Endodermal cell (in vitro differentiated cells): ENCODE measurements around the gene KRTAP10-3. TPM values are rescaled to one million over a fixed set of nuclear protein-coding genes. Genes with fewer than 3 reads are reported as not detected.

Source experiments
- DNase-seq: peaks from one replicate; pipeline ENCODE4 v3.0.0-alpha.2; 2017
- H3K27ac ChIP-seq: 2 replicates; pipeline ENCODE4 v1.5.1; 2013; ENCODE audit warnings: mild to moderate bottlenecking, low read depth, low read length, moderate library complexity
- H3K27me3 ChIP-seq: 2 replicates; pipeline ENCODE4 v1.6.1; 2013; ENCODE audit warnings: mild to moderate bottlenecking, low read length, moderate library complexity; ENCODE audit not compliant: insufficient read depth, control insufficient read depth, poor library complexity, severe bottlenecking
- H3K36me3 ChIP-seq: 2 replicates; pipeline ENCODE4 v1.7.0; 2013; ENCODE audit warnings: mild to moderate bottlenecking, low read length, moderate library complexity; ENCODE audit not compliant: control insufficient read depth, insufficient read depth
- H3K4me1 ChIP-seq: one replicate; pipeline ENCODE4 v1.7.0; 2013; ENCODE audit warnings: low read length; ENCODE audit not compliant: control insufficient read depth, insufficient read depth
- H3K4me3 ChIP-seq: 2 replicates; pipeline ENCODE4 v1.5.1; 2013; ENCODE audit warnings: mild to moderate bottlenecking, low read length, moderate library complexity
- H3K9ac ChIP-seq: 2 replicates; pipeline ENCODE4 v1.6.1; 2013; ENCODE audit warnings: mild to moderate bottlenecking, low read length, moderate library complexity; ENCODE audit not compliant: poor library complexity, severe bottlenecking; ENCODE audit errors: extremely low read depth
- H3K9me3 ChIP-seq: 2 replicates; pipeline ENCODE4 v1.6.1; 2013; ENCODE audit warnings: mild to moderate bottlenecking, low read length, moderate library complexity; ENCODE audit not compliant: control insufficient read depth
- H3K27ac Mint-ChIP-seq: 2 replicates; pipeline ENCODE4 v1.8.0; 2020; ENCODE audit warnings: mixed read lengths
- H3K27me3 Mint-ChIP-seq: 2 replicates; pipeline ENCODE4 v1.8.0; 2021; ENCODE audit warnings: mild to moderate bottlenecking, mixed read lengths; ENCODE audit not compliant: insufficient read depth
- H3K36me3 Mint-ChIP-seq: 2 replicates; pipeline ENCODE4 v1.8.0; 2020; ENCODE audit warnings: low read depth, mixed read lengths
- H3K4me1 Mint-ChIP-seq: 2 replicates; pipeline ENCODE4 v1.8.0; 2020; ENCODE audit warnings: mixed read lengths
- H3K4me3 Mint-ChIP-seq: 2 replicates; pipeline ENCODE4 v1.8.0; 2020; ENCODE audit warnings: mild to moderate bottlenecking, moderate library complexity, mixed read lengths
- H3K9me3 Mint-ChIP-seq: 2 replicates; pipeline ENCODE4 v1.8.0; 2020; ENCODE audit warnings: mild to moderate bottlenecking, mixed read lengths
- WGBS, 2 experiments: methylation state at CpG; one replicate each; pipeline versions ENCODE4 v1.1.5 to v1.1.7; 2013; ENCODE audit warnings: missing lambda C conversion rate in 2 of 2, mixed read lengths in 1 of 2; ENCODE audit not compliant: insufficient coverage in 1 of 2, insufficient read length in 1 of 2; 5-methylcytosine and 5-hydroxymethylcytosine counted together
- total RNA-seq, 2 donors: library from RNA; stranded (reverse); fragmentation: NEBNext Ultra II Directional in 1 of 2; extraction: Animal tissue kit (Norgen Biotek cat#: 25700) in 1 of 2; gene quantifications; 2 replicates in 1 of 2; 3 replicates in 1 of 2; pipeline ENCODE4 v1.2.1, GENCODE V29; 2021
- TF ChIP-seq, protein P1 (sequence below): fragments of 200-600 bp; sonication (generic); conservative IDR thresholded peaks from 2 replicates; pipeline ENCODE4 v1.5.0; 2021; ENCODE audit warnings: antibody characterized with exemption, mild to moderate bottlenecking

KRTAP10-3 gene
- total RNA-seq, 2 donors from 2014 or later = not detected

DNA sequence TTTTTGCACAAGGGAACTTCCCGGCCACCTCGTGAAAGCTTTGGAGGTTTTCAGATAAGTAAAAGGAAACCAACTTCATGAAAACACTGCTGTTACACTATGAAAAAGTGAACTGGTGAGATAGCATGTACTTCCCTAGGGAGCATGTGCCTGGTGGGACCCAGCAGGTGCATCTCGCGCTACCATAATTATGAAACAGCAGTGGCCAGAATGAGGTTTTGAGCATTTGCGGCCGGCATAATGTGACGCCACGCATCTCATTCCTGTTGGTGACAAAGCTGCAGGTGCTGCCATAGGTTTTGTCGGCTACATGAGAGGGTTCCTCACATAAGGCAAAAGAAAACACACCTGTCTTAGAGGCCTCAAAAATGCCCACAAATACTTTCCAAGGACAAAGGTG, 1.7 kb downstream of the KRTAP10-3 start:
- Mint-ChIP-seq H3K4me1 (no peaks in the 10 kb centered on the region), H3K4me3 (no peak overlapping the region), H3K27ac (no peak overlapping the region), H3K27me3 (no peaks in the 10 kb centered on the region), H3K36me3 (no peaks in the 10 kb centered on the region), H3K9me3 (no peaks in the 10 kb centered on the region)
- Histone ChIP-seq H3K4me1 (no peaks in the 10 kb centered on the region), H3K27me3 (no peaks in the 10 kb centered on the region), H3K36me3 (no peaks in the 10 kb centered on the region), H3K27ac (no peak overlapping the region), H3K4me3 (no peak overlapping the region), H3K9me3 (no peaks in the 10 kb centered on the region), H3K9ac (no peak overlapping the region)
- peak; percentile 30 for DNase-seq
- 94 to 96% methylated on average over 9 of the region's 9 CpGs for WGBS, 2 experiments
- TF ChIP-seq, protein P1, sequence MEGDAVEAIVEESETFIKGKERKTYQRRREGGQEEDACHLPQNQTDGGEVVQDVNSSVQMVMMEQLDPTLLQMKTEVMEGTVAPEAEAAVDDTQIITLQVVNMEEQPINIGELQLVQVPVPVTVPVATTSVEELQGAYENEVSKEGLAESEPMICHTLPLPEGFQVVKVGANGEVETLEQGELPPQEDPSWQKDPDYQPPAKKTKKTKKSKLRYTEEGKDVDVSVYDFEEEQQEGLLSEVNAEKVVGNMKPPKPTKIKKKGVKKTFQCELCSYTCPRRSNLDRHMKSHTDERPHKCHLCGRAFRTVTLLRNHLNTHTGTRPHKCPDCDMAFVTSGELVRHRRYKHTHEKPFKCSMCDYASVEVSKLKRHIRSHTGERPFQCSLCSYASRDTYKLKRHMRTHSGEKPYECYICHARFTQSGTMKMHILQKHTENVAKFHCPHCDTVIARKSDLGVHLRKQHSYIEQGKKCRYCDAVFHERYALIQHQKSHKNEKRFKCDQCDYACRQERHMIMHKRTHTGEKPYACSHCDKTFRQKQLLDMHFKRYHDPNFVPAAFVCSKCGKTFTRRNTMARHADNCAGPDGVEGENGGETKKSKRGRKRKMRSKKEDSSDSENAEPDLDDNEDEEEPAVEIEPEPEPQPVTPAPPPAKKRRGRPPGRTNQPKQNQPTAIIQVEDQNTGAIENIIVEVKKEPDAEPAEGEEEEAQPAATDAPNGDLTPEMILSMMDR = no peak

DNA sequence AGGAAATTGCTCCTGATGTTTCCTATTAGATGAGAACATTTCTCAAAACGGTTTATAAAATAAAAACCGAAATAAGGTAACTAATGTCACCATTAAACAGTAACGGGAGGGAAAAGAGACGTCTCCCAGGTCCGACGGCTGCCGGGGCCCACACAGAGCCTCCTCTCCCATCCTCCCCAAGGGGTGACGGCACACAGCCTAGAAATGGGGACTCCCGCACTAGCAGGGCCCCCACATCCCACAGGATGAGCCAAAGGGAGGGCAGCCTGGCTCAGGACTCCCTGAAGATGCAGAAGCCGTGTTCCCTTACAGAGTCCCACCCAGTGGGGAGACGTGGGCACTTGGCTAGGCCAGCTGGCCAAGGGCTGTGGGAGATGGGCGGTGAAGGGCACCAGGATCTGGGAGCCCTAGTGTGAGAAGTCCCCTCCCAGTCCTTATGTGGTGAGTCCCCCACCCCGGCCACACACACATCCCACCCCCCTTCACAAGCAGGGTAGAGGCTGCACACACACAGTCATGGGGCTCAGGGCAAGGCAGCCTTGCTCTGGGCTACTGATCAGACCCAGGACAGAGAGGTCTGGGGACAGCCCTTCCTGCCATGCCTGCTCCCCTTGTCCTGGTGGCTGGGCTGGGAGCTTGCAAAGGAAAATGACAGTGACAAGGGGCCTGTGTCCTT, 3.3 kb downstream of the KRTAP10-3 start:
- Mint-ChIP-seq H3K9me3 (no peaks in the 10 kb centered on the region), H3K27ac (no peak overlapping the region)

DNA sequence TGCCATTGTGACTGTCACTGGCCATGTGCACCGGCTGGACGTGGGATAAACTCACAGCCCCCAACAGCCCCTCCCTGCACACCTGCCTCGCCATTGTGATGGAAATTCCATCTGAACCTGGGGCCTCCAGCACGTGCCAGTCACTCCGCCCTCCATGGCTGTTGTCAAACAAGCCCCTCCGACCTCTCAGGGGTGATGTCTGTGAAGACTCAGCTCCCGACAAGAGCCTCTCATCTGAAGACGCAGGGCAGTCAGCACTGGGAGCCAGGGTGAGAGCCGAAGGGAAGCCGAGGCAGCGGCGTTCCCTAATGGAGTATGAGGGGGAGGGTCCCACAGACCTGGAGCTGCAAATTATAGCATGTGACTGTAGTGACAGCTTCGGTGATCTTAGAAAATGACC, 5.9 kb downstream of the KRTAP10-3 start:
- no peaks in the 10 kb centered on the region for H3K36me3 Mint-ChIP-seq
- H3K9ac ChIP-seq = no peak overlapping the region
- H3K9me3 ChIP-seq = no peaks in the 10 kb centered on the region
- peaks cover 14% of the 10 kb centered on the region for H3K4me1 Mint-ChIP-seq
- DNase-seq = peak; percentile 52
- no peaks in the 10 kb centered on the region for H3K4me1 ChIP-seq
- WGBS, 2 experiments = 78 to 83% methylated on average over 9 to 13 of the region's 13 CpGs
- H3K4me3 ChIP-seq = no peak overlapping the region
- no peak overlapping the region for H3K27ac ChIP-seq
- no peak overlapping the region for H3K4me3 Mint-ChIP-seq
- TF ChIP-seq, protein P1 = no peak
- no peaks in the 10 kb centered on the region for H3K36me3 ChIP-seq
- H3K27ac Mint-ChIP-seq = no peak overlapping the region
- H3K27me3 ChIP-seq = no peaks in the 10 kb centered on the region
- no peaks in the 10 kb centered on the region for H3K27me3 Mint-ChIP-seq
- no peaks in the 10 kb centered on the region for H3K9me3 Mint-ChIP-seq

More for the DNA sequence above, 3.3 kb downstream of the KRTAP10-3 start:
- no peaks in the 10 kb centered on the region for H3K9me3 ChIP-seq
- Mint-ChIP-seq H3K36me3 (no peaks in the 10 kb centered on the region), H3K4me1 (no peaks in the 10 kb centered on the region), H3K27me3 (no peaks in the 10 kb centered on the region), H3K4me3 (no peak overlapping the region)
- DNase-seq = peak; percentile 44
- H3K4me3 ChIP-seq = no peak overlapping the region
- TF ChIP-seq, protein P1 = no peak
- WGBS, 2 experiments = 92 to 95% methylated on average over 6 to 13 of the region's 13 CpGs
- no peak overlapping the region for H3K9ac ChIP-seq
- H3K36me3 ChIP-seq = no peaks in the 10 kb centered on the region
- no peaks in the 10 kb centered on the region for H3K27me3 ChIP-seq
- H3K27ac ChIP-seq = no peak overlapping the region
- H3K4me1 ChIP-seq = no peaks in the 10 kb centered on the region
